IPS DF 6.9 (cell line): ENCODE results near the gene MAF.

ENCODE experiments used
- DNase-seq: peaks from one replicate; pipeline ENCODE4 v3.0.0-alpha.2; 2013; ENCODE audit warnings: low read depth, low spot score
- H3K27ac ChIP-seq: one replicate; pipeline ENCODE4 v1.5.1; 2013; ENCODE audit warnings: low read length, control low read depth
- H3K27me3 ChIP-seq: 2 replicates; pipeline ENCODE4 v1.6.1; 2013; ENCODE audit warnings: mild to moderate bottlenecking, low read length; ENCODE audit not compliant: control insufficient read depth, insufficient read depth
- H3K36me3 ChIP-seq: 2 replicates; pipeline ENCODE4 v1.6.1; 2013; ENCODE audit warnings: low read length; ENCODE audit not compliant: control insufficient read depth, insufficient read depth
- H3K4me1 ChIP-seq: 2 replicates; pipeline ENCODE4 v1.6.1; 2013; ENCODE audit warnings: low read length; ENCODE audit not compliant: control insufficient read depth, insufficient read depth
- H3K4me3 ChIP-seq: 2 replicates; pipeline ENCODE4 v1.5.1; 2013; ENCODE audit warnings: mild to moderate bottlenecking, low read length
- H3K9me3 ChIP-seq: 2 replicates; pipeline ENCODE4 v1.6.1; 2013; ENCODE audit warnings: low read length, inconsistent platforms; ENCODE audit not compliant: control insufficient read depth, insufficient read depth
- WGBS: extraction: QIAGEN DNeasy Blood & Tissue Kit; methylation state at CpG from one replicate; pipeline ENCODE4 v1.1.7; 2013; ENCODE audit warnings: mixed read lengths, missing lambda C conversion rate; ENCODE audit not compliant: insufficient read length, insufficient coverage; 5-methylcytosine and 5-hydroxymethylcytosine counted together

The MAF gene

DNA sequence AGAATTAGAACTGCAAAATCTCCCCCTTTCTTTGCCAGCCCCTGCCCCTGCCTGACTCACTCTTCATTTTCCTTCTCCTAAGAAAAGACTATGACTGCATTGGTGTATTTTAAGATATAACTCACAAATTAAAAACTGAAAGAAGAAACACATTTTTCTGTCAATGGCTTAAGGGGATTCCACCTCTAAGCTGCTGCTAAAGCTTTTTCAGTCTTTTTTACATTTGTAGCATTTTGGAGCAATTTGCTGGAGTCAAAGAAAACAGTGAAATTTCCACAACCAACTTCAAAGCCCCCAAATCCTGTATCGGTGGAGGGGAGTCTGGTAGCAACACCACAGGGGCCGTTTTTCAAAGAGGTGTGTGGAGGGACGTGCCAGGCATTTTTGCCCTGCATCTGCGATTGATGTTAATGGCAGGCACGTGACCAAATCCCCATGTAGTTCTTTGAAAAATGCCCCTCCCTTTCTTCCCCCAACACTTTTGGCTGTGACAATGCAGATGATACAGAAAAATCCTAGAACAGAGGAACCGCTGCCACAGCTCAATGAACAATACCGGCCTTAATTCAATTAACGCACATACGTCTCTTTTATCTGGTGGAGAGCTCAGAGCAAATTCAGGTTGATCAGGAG lies 28.5 kb downstream of the MAF start:
- Histone ChIP-seq H3K4me1 (peaks cover 1% of the 10 kb centered on the region; the same call in 1 of the 2 replicates), H3K36me3 (no peaks in the 10 kb centered on the region), H3K4me3 (no peak overlapping the region), H3K27ac (no peak overlapping the region), H3K9me3 (no peaks in the 10 kb centered on the region), H3K27me3 (no peaks in the 10 kb centered on the region)
- no peak for DNase-seq
- WGBS = no CpG with 5 or more reads among the region's 9 CpGs

DNA sequence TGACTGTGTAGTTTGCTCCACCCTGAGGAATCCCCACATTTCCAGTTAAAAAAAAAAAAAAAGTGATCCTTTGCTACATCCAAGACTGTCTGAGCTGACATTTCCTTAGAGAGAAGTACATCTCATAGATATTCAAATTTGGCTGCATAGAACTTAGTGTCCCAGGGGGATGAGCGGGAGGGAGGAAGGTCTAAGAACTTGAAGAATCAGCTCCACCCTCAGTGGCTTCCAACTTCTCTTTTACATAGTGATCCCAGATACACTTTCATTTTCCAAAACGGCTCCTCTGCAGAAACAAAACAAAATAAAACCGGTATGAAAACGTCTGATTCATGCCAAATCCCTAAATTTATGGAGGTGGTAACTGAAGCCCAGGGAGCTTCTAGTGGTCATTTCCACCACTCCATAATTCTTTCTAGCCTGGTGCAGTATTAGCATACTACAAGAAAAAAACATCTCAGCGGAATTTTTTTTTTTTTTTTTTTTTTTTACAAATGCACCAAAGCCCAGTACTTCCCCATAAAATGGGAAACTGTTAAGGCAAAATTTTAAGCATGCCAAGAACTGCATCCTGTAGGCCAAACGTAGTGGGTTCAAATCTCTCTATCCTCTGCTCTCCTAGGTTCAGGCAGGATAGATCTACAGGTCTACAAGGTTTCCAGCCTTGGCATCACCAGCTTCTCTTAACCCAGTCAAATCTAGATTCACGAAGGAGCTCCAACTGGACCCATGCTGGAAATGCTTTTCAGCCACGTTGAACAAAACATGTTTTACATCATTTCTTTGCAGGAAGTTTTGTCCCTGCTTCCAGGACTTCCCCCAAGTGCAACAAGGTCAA lies 29.3 kb downstream of the MAF start:
- Histone ChIP-seq H3K9me3 (no peaks in the 10 kb centered on the region), H3K27ac (no peak overlapping the region), H3K36me3 (no peaks in the 10 kb centered on the region), H3K4me1 (peaks cover 1% of the 10 kb centered on the region; the same call in 1 of the 2 replicates), H3K27me3 (no peaks in the 10 kb centered on the region), H3K4me3 (no peak overlapping the region)
- WGBS = no CpG with 5 or more reads among the region's 8 CpGs
- no peak for DNase-seq

DNA sequence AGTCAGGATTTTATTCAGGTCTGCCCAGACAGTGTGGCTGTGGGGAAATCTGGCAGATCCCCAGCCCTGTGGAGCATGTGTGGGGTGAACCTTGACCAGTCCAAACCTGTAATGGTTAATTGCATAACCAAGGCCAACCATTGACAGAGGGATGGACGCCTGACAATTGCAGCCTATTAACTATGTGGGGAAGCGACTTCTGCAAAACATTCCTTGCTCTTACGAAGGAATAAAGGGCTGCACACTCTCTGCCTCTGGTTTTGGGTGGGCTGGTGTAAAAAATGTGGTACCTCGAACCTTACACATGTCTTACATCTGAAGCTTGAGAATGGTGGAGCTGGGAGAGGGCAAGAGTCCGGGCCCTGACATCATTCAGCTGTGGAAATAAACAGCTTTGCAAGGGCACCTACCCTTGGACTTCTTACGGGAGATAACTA lies 35.8 kb downstream of the MAF start:
- H3K9me3 ChIP-seq = no peaks in the 10 kb centered on the region
- H3K36me3 ChIP-seq = no peaks in the 10 kb centered on the region
- no peak overlapping the region for H3K4me3 ChIP-seq
- no peaks in the 10 kb centered on the region for H3K4me1 ChIP-seq
- no CpG with 5 or more reads among the region's 6 CpGs for WGBS
- no peak for DNase-seq
- H3K27ac ChIP-seq = no peak overlapping the region
- H3K27me3 ChIP-seq = no peaks in the 10 kb centered on the region

DNA sequence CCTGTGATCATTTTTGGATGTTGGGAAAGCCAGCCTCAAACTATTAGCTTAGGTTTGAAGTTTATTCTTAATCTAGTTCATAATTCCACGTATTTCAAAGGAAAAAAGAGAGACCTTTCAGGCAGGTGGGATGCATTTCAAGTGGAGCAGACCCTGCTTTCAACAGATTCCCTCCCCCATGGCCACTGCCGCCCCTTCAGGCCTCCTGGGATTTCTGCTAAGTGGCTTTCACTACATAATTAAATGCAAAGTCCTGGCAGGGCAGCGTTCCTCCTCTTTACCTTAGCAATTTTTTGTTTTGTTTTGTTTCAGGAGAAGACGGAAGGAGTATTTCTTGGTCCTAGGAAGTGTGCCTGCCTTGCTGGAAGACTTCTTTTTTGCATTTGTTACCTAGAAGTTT lies 36.6 kb downstream of the MAF start:
- no peak overlapping the region for H3K27ac ChIP-seq
- H3K27me3 ChIP-seq = no peaks in the 10 kb centered on the region
- no CpG with 5 or more reads among the region's 4 CpGs for WGBS
- H3K9me3 ChIP-seq = no peaks in the 10 kb centered on the region
- H3K4me1 ChIP-seq = no peaks in the 10 kb centered on the region
- DNase-seq = no peak
- no peaks in the 10 kb centered on the region for H3K36me3 ChIP-seq
- no peak overlapping the region for H3K4me3 ChIP-seq

DNA sequence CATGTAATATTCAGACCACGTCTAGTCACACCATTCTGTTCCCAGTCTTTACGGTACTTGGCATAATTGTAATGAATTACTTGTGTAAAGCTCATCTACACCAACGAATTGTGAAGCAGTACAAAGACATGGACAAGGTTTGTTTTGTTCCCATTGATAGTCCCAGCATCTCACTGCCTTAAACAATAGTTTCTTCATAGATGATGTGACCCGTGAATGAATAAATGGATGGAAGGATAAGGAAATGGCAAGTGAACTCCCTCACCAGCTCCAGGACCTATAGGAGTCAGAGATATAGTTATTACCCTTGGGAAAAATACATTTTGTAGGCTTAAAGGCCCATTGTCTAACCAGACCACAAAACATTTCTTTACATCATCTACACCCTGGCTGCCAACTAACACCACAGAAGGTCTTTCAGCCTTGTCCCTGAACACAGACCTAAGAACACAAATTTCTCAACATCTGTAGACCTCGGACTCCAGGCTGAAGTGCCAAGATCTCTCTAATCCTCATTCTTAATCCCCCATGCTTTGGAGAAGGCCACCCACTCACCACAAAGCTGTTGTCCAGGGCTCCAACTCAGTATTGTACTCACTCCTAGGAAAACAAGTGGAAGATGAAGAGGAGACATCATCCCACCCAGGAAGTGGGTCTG lies 38.2 kb downstream of the MAF start:
- 100% methylated on average over 1 of the region's 5 CpGs for WGBS
- H3K4me3 ChIP-seq = no peak overlapping the region
- H3K4me1 ChIP-seq = no peaks in the 10 kb centered on the region
- no peaks in the 10 kb centered on the region for H3K27me3 ChIP-seq
- H3K36me3 ChIP-seq = no peaks in the 10 kb centered on the region
- H3K9me3 ChIP-seq = no peaks in the 10 kb centered on the region
- H3K27ac ChIP-seq = no peak overlapping the region
- no peak for DNase-seq

DNA sequence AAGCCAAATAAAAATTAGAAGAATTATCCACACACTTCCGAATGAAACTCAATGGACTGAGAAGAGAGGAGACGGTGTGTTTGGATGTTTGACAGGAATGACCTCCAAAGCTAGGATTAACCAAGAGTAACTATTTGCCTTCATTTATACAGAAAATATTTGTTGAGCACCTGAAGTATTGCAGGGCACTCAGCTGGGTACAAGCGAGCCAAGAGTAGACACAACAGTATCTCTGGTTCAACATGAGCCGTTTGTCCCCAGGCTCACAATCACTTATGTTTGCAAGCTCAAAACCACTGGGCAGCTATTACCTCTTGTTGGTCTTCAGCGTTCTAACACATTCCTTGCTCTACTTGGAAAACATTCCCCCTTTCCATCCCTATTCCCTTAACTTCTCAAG lies 38.8 kb downstream of the MAF start:
- no peaks in the 10 kb centered on the region for H3K27me3 ChIP-seq
- H3K27ac ChIP-seq = no peak overlapping the region
- WGBS = no CpG with 5 or more reads among the region's 5 CpGs
- no peak overlapping the region for H3K4me3 ChIP-seq
- no peaks in the 10 kb centered on the region for H3K9me3 ChIP-seq
- no peak for DNase-seq
- H3K4me1 ChIP-seq = no peaks in the 10 kb centered on the region
- H3K36me3 ChIP-seq = no peaks in the 10 kb centered on the region

DNA sequence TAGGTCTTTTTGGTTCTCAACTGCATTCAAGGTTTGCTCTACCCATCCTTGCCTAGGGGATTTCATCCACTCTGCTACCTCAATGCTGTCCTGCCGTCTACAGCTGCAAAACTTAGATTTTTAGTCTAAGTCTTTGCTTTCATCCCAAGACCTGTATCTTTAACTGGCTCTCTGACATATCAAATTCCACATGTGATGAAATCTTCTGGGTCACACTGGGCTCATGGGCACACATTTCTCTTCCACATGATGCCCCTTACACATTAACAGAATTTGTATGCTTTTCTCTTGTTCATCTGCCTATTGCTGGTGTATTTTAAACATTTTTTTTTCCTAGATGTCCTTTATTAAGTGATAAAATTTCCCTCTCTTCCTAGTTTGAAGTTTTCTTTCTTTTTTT lies 39.6 kb downstream of the MAF start:
- Histone ChIP-seq H3K4me3 (no peak overlapping the region), H3K4me1 (no peaks in the 10 kb centered on the region), H3K9me3 (no peaks in the 10 kb centered on the region), H3K27ac (no peak overlapping the region), H3K36me3 (no peaks in the 10 kb centered on the region), H3K27me3 (no peaks in the 10 kb centered on the region)
- no peak for DNase-seq
- WGBS = no CpG with 5 or more reads among the region's 1 CpG

DNA sequence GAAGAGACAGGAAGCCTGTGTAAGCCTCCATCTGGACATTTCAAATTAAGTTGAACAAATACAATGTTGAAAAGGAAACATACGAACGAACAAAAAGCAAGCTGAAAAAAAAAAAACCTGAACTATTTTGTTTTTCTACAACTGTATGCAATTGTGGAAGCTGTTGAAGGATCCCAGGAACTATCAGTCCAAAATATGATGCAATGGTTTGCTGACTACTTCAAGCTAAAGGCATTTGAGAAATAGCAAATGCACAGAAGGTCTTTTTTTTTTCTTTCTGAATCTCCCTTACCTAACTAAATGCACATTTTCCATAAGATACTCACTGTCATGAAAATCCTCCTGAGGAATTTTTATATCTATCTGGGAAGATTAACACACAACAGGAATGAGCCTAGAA lies 40.2 kb downstream of the MAF start:
- no CpG with 5 or more reads among the region's 2 CpGs for WGBS
- no peaks in the 10 kb centered on the region for H3K4me1 ChIP-seq
- H3K27ac ChIP-seq = no peak overlapping the region
- no peaks in the 10 kb centered on the region for H3K9me3 ChIP-seq
- H3K4me3 ChIP-seq = no peak overlapping the region
- DNase-seq = no peak
- no peaks in the 10 kb centered on the region for H3K27me3 ChIP-seq
- H3K36me3 ChIP-seq = no peaks in the 10 kb centered on the region

DNA sequence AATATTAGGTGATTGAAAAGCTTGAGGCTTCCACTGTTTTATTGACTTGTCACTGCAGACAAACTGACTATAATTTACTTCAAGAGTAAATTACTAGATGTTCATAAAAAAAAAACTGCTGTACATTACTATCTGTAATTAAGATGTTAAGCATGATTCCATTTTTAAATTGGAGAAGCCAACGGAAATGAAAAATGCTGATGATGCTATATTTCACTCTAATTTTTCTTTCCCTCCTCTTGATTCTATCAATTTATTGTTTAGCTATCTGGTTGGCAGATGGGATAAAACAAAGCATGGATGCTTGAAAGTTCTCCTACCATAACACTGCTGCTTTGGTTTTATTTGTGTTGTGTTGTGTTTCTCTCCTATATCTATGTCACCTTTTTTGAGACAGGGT lies 41.0 kb downstream of the MAF start:
- Histone ChIP-seq H3K4me3 (no peak overlapping the region), H3K4me1 (no peaks in the 10 kb centered on the region), H3K27me3 (no peaks in the 10 kb centered on the region), H3K27ac (no peak overlapping the region), H3K9me3 (no peaks in the 10 kb centered on the region), H3K36me3 (no peaks in the 10 kb centered on the region)
- no peak for DNase-seq
- WGBS = no CpG with 5 or more reads among the region's 1 CpG

DNA sequence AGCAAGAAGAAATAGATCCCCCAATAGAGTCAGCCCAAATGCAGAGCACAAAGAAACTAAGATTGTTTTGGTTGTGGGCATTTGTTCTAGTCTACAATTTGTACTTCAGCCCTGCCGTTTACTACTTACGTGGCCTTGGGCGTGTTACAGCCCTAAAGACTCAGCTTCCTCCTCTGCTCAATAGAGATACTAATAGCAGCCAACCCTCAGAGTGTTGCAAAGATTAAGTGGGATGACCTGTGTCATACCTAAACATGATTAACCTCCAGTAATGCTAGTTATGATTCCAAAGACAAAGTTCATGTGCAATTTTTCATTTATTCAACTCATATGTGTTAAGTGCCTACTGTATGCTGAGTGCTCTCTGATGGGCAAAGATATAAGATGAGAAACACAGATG lies 43.1 kb downstream of the MAF start:
- no peaks in the 10 kb centered on the region for H3K9me3 ChIP-seq
- H3K36me3 ChIP-seq = no peaks in the 10 kb centered on the region
- H3K27me3 ChIP-seq = no peaks in the 10 kb centered on the region
- no peak overlapping the region for H3K27ac ChIP-seq
- WGBS = no CpG with 5 or more reads among the region's 3 CpGs
- no peak overlapping the region for H3K4me3 ChIP-seq
- DNase-seq = no peak
- no peaks in the 10 kb centered on the region for H3K4me1 ChIP-seq
